H9 (cell line): ENCODE results near the gene CDHR5. TPM values are rescaled to one million over a fixed set of nuclear protein-coding genes. Genes with fewer than 3 reads are reported as not detected.

ENCODE experiments used
- DNase-seq: peaks from one replicate; pipeline ENCODE4 v3.0.0-alpha.2; 2017
- H2AFZ ChIP-seq: one replicate; pipeline ENCODE4 v1.6.1; 2013; ENCODE audit warnings: mild to moderate bottlenecking, low read length, control low read depth, moderate library complexity
- H2AK5ac ChIP-seq: 2 replicates; pipeline ENCODE4 v1.6.1; 2013; ENCODE audit warnings: low read length, control low read depth, mixed read lengths; ENCODE audit not compliant: insufficient read length
- H2BK120ac ChIP-seq: one replicate; pipeline ENCODE4 v1.6.1; 2013; ENCODE audit warnings: low read depth, mild to moderate bottlenecking, low read length, control low read depth, inconsistent platforms; ENCODE audit not compliant: poor library complexity, severe bottlenecking
- H2BK12ac ChIP-seq: 2 replicates; pipeline ENCODE4 v1.6.1; 2013; ENCODE audit warnings: low read length, control low read depth, mixed read lengths, low read depth; ENCODE audit not compliant: insufficient read length
- H2BK15ac ChIP-seq: 2 replicates; pipeline ENCODE4 v1.6.1; 2013; ENCODE audit warnings: low read depth, low read length, control low read depth
- H2BK20ac ChIP-seq: one replicate; pipeline ENCODE4 v1.6.1; 2013; ENCODE audit warnings: low read depth, mild to moderate bottlenecking, low read length, control low read depth, inconsistent platforms; ENCODE audit not compliant: poor library complexity, severe bottlenecking
- H2BK5ac ChIP-seq: 2 replicates; pipeline ENCODE4 v1.6.1; 2013; ENCODE audit warnings: low read length, control low read depth, mixed read lengths; ENCODE audit not compliant: insufficient read length
- H3K14ac ChIP-seq: 2 replicates; pipeline ENCODE4 v1.6.1; 2013; ENCODE audit warnings: low read length, control low read depth; ENCODE audit not compliant: insufficient read depth
- H3K18ac ChIP-seq: 2 replicates; pipeline ENCODE4 v1.6.1; 2013; ENCODE audit warnings: low read depth, mild to moderate bottlenecking, mixed read lengths, low read length, control low read depth; ENCODE audit not compliant: insufficient read length
- H3K23ac ChIP-seq: 2 replicates; pipeline ENCODE4 v1.6.1; 2013; ENCODE audit warnings: low read length, control low read depth, mixed read lengths, low read depth; ENCODE audit not compliant: insufficient read length
- H3K23me2 ChIP-seq: 2 replicates; pipeline ENCODE4 v1.6.1; 2013; ENCODE audit warnings: low read depth, mild to moderate bottlenecking, mixed read lengths, low read length, control low read depth; ENCODE audit not compliant: insufficient read length, poor library complexity, severe bottlenecking
- H3K27ac ChIP-seq: 2 replicates; pipeline ENCODE4 v1.5.1; 2013; ENCODE audit warnings: low read length, control low read depth, mixed read lengths, low read depth; ENCODE audit not compliant: insufficient read length
- H3K27me3 ChIP-seq: 2 replicates; pipeline ENCODE4 v1.6.1; 2013; ENCODE audit warnings: low read length, control low read depth, inconsistent platforms; ENCODE audit not compliant: insufficient read depth
- H3K4ac ChIP-seq: 2 replicates; pipeline ENCODE4 v1.6.1; 2013; ENCODE audit warnings: low read depth, mild to moderate bottlenecking, control low read depth, inconsistent platforms, low read length, moderate library complexity
- H3K4me1 ChIP-seq: 2 replicates; pipeline ENCODE4 v1.6.1; 2013; ENCODE audit warnings: low read length, control low read depth, inconsistent platforms; ENCODE audit not compliant: insufficient read depth
- H3K4me2 ChIP-seq: 2 replicates; pipeline ENCODE4 v1.6.1; 2013; ENCODE audit warnings: low read length, control low read depth, mixed read lengths; ENCODE audit not compliant: insufficient read length, insufficient read depth
- H3K56ac ChIP-seq: 2 replicates; pipeline ENCODE4 v1.6.1; 2013; ENCODE audit warnings: low read depth, mild to moderate bottlenecking, mixed read lengths, low read length, control low read depth; ENCODE audit not compliant: insufficient read length
- H3K79me1 ChIP-seq: 2 replicates; pipeline ENCODE4 v1.6.1; 2013; ENCODE audit warnings: low read depth, mild to moderate bottlenecking, moderate library complexity, low read length, control low read depth, inconsistent platforms; ENCODE audit not compliant: insufficient read depth, poor library complexity, severe bottlenecking
- H3K79me2 ChIP-seq: 2 replicates; pipeline ENCODE4 v1.6.1; 2013; ENCODE audit warnings: low read length, control low read depth, inconsistent platforms; ENCODE audit not compliant: insufficient read depth
- H3K9ac ChIP-seq: 2 replicates; pipeline ENCODE4 v1.6.1; 2013; ENCODE audit warnings: low read length, control low read depth, mixed read lengths; ENCODE audit not compliant: insufficient read length; ENCODE audit errors: extremely low read depth
- H3K9me3 ChIP-seq: one replicate; pipeline ENCODE4 v1.6.1; 2013; ENCODE audit warnings: low read depth, low read length, inconsistent platforms; ENCODE audit not compliant: control insufficient read depth
- H3T11ph ChIP-seq: one replicate; pipeline ENCODE4 v1.6.1; 2013; ENCODE audit warnings: mild to moderate bottlenecking, low read length, control low read depth, inconsistent platforms
- H4K20me1 ChIP-seq: one replicate; pipeline ENCODE4 v1.6.1; 2013; ENCODE audit not compliant: control insufficient read depth, insufficient read length, insufficient read depth
- H4K5ac ChIP-seq: 2 replicates; pipeline ENCODE4 v1.6.1; 2013; ENCODE audit warnings: low read depth, mild to moderate bottlenecking, mixed read lengths, low read length, control low read depth; ENCODE audit not compliant: insufficient read length
- H4K8ac ChIP-seq: replicated peaks from 2 replicates; pipeline ENCODE4 v1.6.1; 2013; ENCODE audit warnings: low read length, control low read depth, mixed read lengths, low read depth; ENCODE audit not compliant: insufficient read length
- H4K91ac ChIP-seq: 2 replicates; pipeline ENCODE4 v1.6.1; 2013; ENCODE audit warnings: low read depth, mild to moderate bottlenecking, moderate library complexity, mixed read lengths, low read length, control low read depth; ENCODE audit not compliant: insufficient read length
- H3K27ac Mint-ChIP-seq, 3 experiments: 2 replicates in 2 of 3; 3 replicates in 1 of 3; pipeline ENCODE4 v1.8.0; 2020 to 2021; ENCODE audit warnings: mixed read lengths in 3 of 3, mild to moderate bottlenecking in 1 of 3, moderate library complexity in 1 of 3
- H3K27me3 Mint-ChIP-seq: 2 replicates; pipeline ENCODE4 v1.8.0; 2021; ENCODE audit warnings: low read depth, mild to moderate bottlenecking, moderate library complexity, mixed read lengths
- H3K36me3 Mint-ChIP-seq, 3 experiments: 2 replicates in 2 of 3; 3 replicates in 1 of 3; pipeline ENCODE4 v1.8.0; 2020 to 2021; ENCODE audit warnings: low read depth in 3 of 3, mixed read lengths in 3 of 3; ENCODE audit not compliant: insufficient read depth in 1 of 3
- H3K4me1 Mint-ChIP-seq, 2 experiments: 2 replicates each; pipeline ENCODE4 v1.8.0; 2020; ENCODE audit warnings: mixed read lengths in 2 of 2
- H3K4me3 Mint-ChIP-seq, 2 experiments: 2 replicates in 1 of 2; 3 replicates in 1 of 2; pipeline ENCODE4 v1.8.0; 2020 to 2021; ENCODE audit warnings: mild to moderate bottlenecking in 2 of 2, mixed read lengths in 2 of 2, moderate library complexity in 1 of 2
- H3K9me3 Mint-ChIP-seq, 2 experiments: 2 replicates in 1 of 2; 3 replicates in 1 of 2; pipeline ENCODE4 v1.8.0; 2020; ENCODE audit warnings: mild to moderate bottlenecking in 2 of 2, mixed read lengths in 2 of 2, moderate library complexity in 1 of 2
- WGBS: extraction: QIAGEN DNeasy Blood & Tissue Kit; methylation state at CpG from one replicate; pipeline ENCODE4 v1.1.7; 2013; ENCODE audit warnings: missing lambda C conversion rate, low lambda C conversion rate, mixed read lengths; ENCODE audit not compliant: insufficient read length; ENCODE audit errors: extremely low coverage; 5-methylcytosine and 5-hydroxymethylcytosine counted together
- total RNA-seq: library from RNA; stranded (reverse); gene quantifications from 2 replicates; pipeline ENCODE4 v1.2.1, GENCODE V29; 2021
- TF ChIP-seq, protein P1 (sequence below): fragments of 200-600 bp; sonication (generic); conservative IDR thresholded peaks from 3 replicates; pipeline ENCODE4 v1.8.0; 2021; ENCODE audit warnings: antibody characterized with exemption, mild to moderate bottlenecking

CDHR5 gene
- total RNA-seq, 1 experiment from 2014 or later, result not detected

DNA sequence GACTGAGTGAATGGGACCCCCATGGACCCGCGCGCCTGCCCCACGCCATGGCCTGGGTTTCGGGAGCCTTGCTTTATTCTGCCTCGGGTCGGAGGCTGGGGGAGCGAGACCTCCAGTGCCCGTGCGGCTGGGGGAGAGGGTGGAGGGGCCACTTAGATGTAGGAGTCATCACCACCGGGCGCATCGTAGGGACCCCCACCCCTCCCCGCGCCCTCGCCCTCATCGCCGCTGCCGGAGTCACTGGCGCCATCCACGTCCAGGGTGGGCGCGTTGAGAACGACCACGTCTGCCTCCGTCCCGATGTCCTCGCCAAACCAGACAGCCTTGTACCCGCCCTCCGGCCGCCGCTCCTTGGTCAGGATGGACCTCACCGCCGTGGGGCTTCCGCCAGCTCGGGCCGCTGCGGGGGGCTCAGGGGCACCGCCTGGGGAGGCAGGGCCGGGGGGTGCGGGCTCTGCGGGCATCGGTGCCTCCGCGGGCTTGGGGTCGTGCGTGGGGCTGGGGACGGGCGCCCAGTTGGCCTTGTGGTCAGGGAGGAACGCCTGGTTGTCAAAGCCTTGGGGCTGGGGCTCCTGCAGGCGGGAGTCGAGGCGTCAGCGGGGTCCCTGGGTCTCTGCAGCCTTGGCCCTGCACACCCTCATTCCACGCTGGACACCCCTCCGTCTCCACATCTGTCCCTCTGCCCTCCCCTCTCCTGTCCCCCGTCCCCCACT lies 7.4 kb downstream of the CDHR5 start:
- Histone ChIP-seq H3K23ac (no peak overlapping the region), H3K27me3 (no peaks in the 10 kb centered on the region), H3K23me2 (peaks cover 4% of the 10 kb centered on the region), H2BK5ac (no peak overlapping the region), H2BK120ac (no peak overlapping the region), H3T11ph (no peak overlapping the region), H3K9ac (no peak overlapping the region), H4K5ac (no peak overlapping the region), H2BK15ac (no peak overlapping the region), H3K4me2 (no peak overlapping the region), H2AK5ac (no peak overlapping the region), H3K18ac (no peak overlapping the region), H3K79me2 (no peaks in the 10 kb centered on the region), H2BK12ac (no peak overlapping the region), H3K79me1 (no peaks in the 10 kb centered on the region), H4K20me1 (no peaks in the 10 kb centered on the region), H3K56ac (no peak overlapping the region), H3K14ac (no peak overlapping the region), H3K9me3 (no peaks in the 10 kb centered on the region), H3K4ac (no peak overlapping the region), H4K8ac (no peak overlapping the region), H4K91ac (no peak overlapping the region), H2BK20ac (no peak overlapping the region), H3K27ac (no peak overlapping the region), H3K4me1 (no peaks in the 10 kb centered on the region), H2AFZ (no peak overlapping the region)
- DNase-seq, result no peak
- no peak overlapping the region for H3K4me3 Mint-ChIP-seq
- H3K27ac Mint-ChIP-seq, result no peak overlapping the region
- H3K36me3 Mint-ChIP-seq, result peaks cover 0 to 9% (median 5%) of the 10 kb centered on the region in 3 experiments; a peak in 4 of 7 replicates
- no peaks in the 10 kb centered on the region for H3K9me3 Mint-ChIP-seq
- TF ChIP-seq, protein P1, sequence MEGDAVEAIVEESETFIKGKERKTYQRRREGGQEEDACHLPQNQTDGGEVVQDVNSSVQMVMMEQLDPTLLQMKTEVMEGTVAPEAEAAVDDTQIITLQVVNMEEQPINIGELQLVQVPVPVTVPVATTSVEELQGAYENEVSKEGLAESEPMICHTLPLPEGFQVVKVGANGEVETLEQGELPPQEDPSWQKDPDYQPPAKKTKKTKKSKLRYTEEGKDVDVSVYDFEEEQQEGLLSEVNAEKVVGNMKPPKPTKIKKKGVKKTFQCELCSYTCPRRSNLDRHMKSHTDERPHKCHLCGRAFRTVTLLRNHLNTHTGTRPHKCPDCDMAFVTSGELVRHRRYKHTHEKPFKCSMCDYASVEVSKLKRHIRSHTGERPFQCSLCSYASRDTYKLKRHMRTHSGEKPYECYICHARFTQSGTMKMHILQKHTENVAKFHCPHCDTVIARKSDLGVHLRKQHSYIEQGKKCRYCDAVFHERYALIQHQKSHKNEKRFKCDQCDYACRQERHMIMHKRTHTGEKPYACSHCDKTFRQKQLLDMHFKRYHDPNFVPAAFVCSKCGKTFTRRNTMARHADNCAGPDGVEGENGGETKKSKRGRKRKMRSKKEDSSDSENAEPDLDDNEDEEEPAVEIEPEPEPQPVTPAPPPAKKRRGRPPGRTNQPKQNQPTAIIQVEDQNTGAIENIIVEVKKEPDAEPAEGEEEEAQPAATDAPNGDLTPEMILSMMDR, result no peak
- peaks cover under 1 to 3% of the 10 kb centered on the region in 2 experiments; a peak in 2 of 4 replicates for H3K4me1 Mint-ChIP-seq
- no peaks in the 10 kb centered on the region for H3K27me3 Mint-ChIP-seq
- WGBS, result no CpG with 5 or more reads among the region's 57 CpGs
